ENCODE data around the gene LDLRAD4.

- TF ChIP-seq CTCF (conservative IDR thresholded peaks at IDR 0.05; ENCODE audit: low read depth in 2 of 2) = no peak
- no peak for TF ChIP-seq POLR2AphosphoS5 (IDR thresholded peaks at IDR 0.05; ENCODE audit: low read depth)
- TF ChIP-seq, protein P1, sequence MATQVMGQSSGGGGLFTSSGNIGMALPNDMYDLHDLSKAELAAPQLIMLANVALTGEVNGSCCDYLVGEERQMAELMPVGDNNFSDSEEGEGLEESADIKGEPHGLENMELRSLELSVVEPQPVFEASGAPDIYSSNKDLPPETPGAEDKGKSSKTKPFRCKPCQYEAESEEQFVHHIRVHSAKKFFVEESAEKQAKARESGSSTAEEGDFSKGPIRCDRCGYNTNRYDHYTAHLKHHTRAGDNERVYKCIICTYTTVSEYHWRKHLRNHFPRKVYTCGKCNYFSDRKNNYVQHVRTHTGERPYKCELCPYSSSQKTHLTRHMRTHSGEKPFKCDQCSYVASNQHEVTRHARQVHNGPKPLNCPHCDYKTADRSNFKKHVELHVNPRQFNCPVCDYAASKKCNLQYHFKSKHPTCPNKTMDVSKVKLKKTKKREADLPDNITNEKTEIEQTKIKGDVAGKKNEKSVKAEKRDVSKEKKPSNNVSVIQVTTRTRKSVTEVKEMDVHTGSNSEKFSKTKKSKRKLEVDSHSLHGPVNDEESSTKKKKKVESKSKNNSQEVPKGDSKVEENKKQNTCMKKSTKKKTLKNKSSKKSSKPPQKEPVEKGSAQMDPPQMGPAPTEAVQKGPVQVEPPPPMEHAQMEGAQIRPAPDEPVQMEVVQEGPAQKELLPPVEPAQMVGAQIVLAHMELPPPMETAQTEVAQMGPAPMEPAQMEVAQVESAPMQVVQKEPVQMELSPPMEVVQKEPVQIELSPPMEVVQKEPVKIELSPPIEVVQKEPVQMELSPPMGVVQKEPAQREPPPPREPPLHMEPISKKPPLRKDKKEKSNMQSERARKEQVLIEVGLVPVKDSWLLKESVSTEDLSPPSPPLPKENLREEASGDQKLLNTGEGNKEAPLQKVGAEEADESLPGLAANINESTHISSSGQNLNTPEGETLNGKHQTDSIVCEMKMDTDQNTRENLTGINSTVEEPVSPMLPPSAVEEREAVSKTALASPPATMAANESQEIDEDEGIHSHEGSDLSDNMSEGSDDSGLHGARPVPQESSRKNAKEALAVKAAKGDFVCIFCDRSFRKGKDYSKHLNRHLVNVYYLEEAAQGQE (IDR thresholded peaks at IDR 0.05; ENCODE audit: unreplicated experiment) = no peak
- TF ChIP-seq EZH2 (IDR thresholded peaks at IDR 0.05; ENCODE audit: low read depth, unreplicated experiment) = no peak
- TF ChIP-seq ZNF331 (CRISPR knock-in tag; IDR thresholded peaks at IDR 0.05; ENCODE audit: low read depth) = no peak
- TF ChIP-seq EZH2phosphoT487 (IDR thresholded peaks at IDR 0.05; ENCODE audit: unreplicated experiment) = no peak
- TF ChIP-seq CREB1 (CRISPR knock-in tag; IDR thresholded peaks at IDR 0.05; ENCODE audit: low read depth) = no peak
- TF ChIP-seq ZNF114 (CRISPR knock-in tag; IDR thresholded peaks at IDR 0.05) = no peak
- TF ChIP-seq JUNB (IDR thresholded peaks at IDR 0.05; ENCODE audit: unreplicated experiment) = no peak
- no peak for TF ChIP-seq STAT1 (IDR thresholded peaks at IDR 0.05; ENCODE audit: unreplicated experiment)
Observed at GRCh38 chr18:13616525-13617035, 398.0 kb downstream of the LDLRAD4 start.

Measured in GM23338 (cell line).